GM21381 (cell line): ENCODE results near the gene SUGP2.
"Not testable (repeated sequence)": the region's sequence is repeated elsewhere in the genome, so short reads cannot be mapped to it uniquely, and the experiment has no call there.

Experiments used
- ATAC-seq: cut with Tn5 transposase; IDR thresholded peaks from one replicate; pipeline ENCODE4 v1.9.1; 2021; ENCODE audit warnings: mild to moderate bottlenecking, moderate library complexity; ENCODE audit not compliant: unreplicated experiment

SUGP2 gene

GRCh38 chr19:19034204-19034624, 897 bp upstream of the SUGP2 start:
- ATAC-seq: no peak

- no peak for ATAC-seq
Measured at GRCh38 chr19:19033176-19033425, 216 bp downstream of the SUGP2 start.

- ATAC-seq: peak; percentile 6
Measured at GRCh38 chr19:19032420-19033175, 719 bp downstream of the SUGP2 start.

GRCh38 chr19:19031891-19032290, 1.4 kb downstream of the SUGP2 start:
- ATAC-seq: no peak

GRCh38 chr19:19028526-19028925, 4.8 kb downstream of the SUGP2 start:
- ATAC-seq: no peak

- ATAC-seq: no peak
Measured at GRCh38 chr19:19027228-19027627, 6.1 kb downstream of the SUGP2 start.

GRCh38 chr19:19026299-19026971, 6.9 kb downstream of the SUGP2 start:
- no peak for ATAC-seq

- ATAC-seq: no peak
Measured at GRCh38 chr19:19025861-19026260, 7.5 kb downstream of the SUGP2 start.

- ATAC-seq: not testable (repeated sequence)
Measured at GRCh38 chr19:19023376-19023775, 9.9 kb downstream of the SUGP2 start.

- no peak for ATAC-seq
Measured at GRCh38 chr19:19022380-19022961, 10.8 kb downstream of the SUGP2 start.

- no peak for ATAC-seq
Measured at GRCh38 chr19:19021115-19021514, 12.2 kb downstream of the SUGP2 start.

GRCh38 chr19:19010551-19010950, 22.8 kb downstream of the SUGP2 start:
- no peak for ATAC-seq

GRCh38 chr19:19009951-19010350, 23.4 kb downstream of the SUGP2 start:
- no peak for ATAC-seq

- ATAC-seq: no peak
Measured at GRCh38 chr19:19006213-19006612, 27.1 kb downstream of the SUGP2 start.

- no peak for ATAC-seq
Measured at GRCh38 chr19:19004144-19004543, 29.2 kb downstream of the SUGP2 start.

- ATAC-seq: no peak
Measured at GRCh38 chr19:18999896-19000620, 33.3 kb downstream of the SUGP2 start.

GRCh38 chr19:18999016-18999758, 34.1 kb downstream of the SUGP2 start:
- no peak for ATAC-seq

- no peak for ATAC-seq
Measured at GRCh38 chr19:18998276-18998675, 35.0 kb downstream of the SUGP2 start.

GRCh38 chr19:18996796-18997394, 36.4 kb downstream of the SUGP2 start:
- ATAC-seq: no peak

- ATAC-seq: no peak
Measured at GRCh38 chr19:18996351-18996750, 37.0 kb downstream of the SUGP2 start.

- no peak for ATAC-seq
Measured at GRCh38 chr19:18995804-18996241, 37.5 kb downstream of the SUGP2 start.
